ENCODE data around the gene XRCC3.
"Not testable (repeated sequence)": the region's sequence is repeated elsewhere in the genome, so short reads cannot be mapped to it uniquely, and the experiment has no call there.

The XRCC3 gene

DNA sequence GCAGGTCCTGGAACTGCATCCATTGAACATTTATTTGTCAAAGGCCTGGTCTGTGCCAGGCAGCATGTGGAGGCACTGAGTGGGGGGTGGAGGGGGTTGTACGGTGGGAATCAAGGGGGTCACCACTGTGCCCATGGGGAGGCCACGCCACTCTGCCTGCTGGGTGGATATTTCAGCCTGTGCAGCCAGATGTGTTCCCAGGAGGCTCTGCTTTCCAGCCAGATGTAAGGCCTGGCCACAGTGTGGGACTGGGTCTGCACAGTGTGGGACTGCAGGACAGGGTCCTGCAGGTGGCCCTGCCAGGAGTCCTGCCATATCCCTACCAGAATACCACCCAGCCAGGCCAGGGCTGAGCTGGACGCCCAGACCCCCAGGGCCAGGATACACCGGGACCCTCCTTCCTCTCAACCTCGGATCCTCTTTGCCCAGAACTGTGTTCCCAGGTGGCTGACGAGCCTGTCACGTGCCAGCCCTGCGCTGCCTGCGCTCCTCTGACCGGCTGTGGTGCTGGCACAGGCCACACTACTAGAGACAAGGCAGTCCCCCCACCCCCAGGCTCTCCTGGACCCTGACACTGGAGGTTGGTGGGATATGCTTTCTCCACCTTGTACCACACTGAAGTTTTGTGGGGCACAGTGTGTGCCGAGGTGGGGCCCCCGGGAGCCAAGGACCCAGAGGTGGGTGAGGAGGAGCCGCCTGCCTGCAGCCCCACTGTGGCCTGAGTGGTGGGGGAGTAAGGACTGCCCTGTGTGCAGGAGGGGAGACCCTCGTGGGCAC lies 17.5 kb downstream of the XRCC3 start:
- peak in 4 of 10 donors; percentile 21 to 73 (median 64) for DNase-seq
- intact Hi-C loops (cut with DNase I), result no loop called here

DNA sequence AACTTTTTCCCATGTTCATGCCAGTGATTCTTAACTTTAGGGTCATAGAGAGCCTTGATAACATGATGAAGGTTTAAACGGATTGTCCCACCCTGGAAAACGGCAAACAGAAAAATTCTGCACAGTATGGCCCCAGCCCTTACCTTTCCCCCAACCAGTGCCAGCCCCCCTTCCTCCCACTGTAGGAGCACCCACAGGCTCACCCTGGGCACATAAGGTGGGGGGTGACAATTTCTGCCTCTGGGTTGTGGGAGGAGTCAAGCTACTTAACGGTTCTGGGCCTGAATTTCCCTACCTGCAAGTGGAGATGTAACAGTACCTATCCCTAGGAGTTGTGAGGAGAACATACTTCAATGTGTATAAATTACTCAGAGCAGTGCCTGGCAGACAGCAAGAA lies 18.0 kb downstream of the XRCC3 start:
- intact Hi-C loops (cut with DNase I), result no loop called here
- peak in 2 of 10 donors; percentile 41 to 47 for DNase-seq

DNA sequence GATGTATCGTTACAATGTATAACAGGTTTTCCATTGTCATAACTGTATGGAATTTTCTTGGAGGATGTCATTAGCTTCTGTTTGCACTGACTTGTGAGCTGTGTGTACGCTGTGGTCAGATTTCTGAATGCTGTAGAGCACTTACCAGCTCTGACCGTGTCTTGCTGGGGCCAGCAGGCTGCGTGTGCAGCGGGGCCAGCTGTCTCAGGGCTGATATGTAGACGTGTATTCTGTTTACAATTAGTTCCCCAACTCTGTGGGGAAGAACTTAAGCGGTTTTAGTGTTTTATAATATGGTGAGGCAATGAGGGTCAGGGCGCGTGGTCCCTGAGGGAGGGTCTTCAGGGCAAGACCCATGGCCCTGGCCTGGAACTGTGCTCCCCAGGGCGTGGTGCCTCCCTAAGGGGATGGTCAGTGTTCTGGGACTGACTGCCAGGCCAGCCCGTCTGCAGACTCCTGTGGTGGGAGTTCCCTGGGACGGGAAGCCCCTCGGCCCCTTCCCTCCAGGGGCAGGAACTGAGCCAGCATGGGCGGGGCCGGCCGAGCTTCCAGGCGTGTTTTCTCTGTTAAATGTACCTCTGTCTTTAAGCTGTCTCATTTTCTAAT lies 18.7 kb downstream of the XRCC3 start:
- intact Hi-C loops (cut with DNase I), result no loop called here
- peak in 3 of 10 donors; percentile 62 to 85 (median 78) for DNase-seq

DNA sequence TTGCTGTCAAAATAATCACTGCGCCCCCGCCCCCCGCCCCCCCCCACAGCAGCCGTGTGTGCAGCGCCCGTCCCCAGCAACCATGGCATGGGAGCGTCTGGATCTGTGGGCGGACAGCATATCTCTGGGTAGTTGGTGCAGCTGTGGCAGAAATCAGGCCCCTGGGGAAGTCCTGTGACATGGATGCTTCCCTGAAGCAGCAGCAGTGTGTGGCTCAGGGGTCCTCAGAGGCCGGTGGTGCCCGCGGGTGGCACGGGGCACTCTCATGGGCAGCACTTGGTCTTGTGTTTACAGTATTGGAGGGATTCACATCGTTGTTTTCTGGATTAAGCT lies 19.2 kb downstream of the XRCC3 start:
- intact Hi-C loops (cut with DNase I), result no loop called here
- DNase-seq, result peak in 3 of 10 donors; percentile 73 to 88 (median 87)

DNA sequence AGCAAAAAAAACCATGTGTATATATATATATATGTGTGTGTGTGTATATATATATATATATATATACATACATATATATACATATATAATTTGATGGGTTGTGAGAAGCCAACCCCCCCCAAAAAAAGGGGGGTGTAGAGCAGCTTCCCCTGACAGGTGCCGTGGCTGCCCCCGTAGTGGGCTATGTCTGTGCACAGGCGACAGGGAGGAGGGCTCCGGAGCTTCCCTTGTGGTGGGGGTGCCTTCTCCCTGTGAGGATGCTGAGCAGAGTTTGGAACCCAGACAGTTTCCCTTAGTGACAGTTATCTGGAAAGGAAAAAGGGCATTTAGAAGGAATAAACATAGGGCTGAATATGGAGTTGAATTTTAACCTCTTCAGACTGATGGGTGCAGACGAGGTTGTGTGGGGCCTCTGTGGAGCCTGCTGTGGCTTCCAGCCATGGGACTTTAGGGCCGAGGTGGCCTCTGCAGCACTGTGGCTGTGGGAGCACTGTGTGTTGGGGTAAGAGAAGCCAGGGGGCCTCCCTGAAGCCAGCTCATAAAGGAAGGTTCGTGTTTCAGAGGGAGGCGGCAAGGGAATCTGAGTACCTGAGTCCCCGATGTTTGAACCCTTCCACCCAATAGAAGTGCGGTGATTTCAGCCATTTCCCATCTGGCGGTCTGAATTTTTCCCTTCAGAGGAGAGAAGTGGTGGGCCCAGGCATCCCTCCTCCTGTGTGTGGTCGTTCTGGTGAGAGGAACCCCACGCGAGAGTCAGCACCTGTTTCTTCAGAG lies 19.8 kb downstream of the XRCC3 start:
- intact Hi-C loops (cut with DNase I), result no loop called here
- DNase-seq, result peak in 2 of 10 donors; percentile 46 to 68

DNA sequence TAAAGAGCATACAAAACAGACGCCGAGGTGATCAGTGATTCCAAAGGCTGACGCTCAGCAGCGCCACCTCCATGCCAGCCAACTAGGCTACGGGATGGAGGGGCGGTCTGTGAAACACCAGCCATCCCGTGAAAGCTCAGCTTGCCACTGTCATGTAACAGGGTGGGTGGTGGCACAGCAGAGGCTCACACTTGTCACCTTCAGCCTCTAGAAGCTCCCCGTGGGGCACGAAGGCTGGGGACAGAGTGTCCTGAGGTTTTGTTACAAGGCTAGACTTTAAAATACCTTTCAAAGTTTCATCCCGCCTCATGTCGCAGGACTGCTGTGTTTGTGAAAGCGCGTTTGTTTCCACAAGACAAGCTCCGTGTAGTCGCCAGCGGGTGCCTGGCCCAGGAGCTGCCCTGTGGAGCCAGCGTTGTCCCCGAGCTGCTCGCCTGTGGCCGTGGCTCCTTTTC lies 20.7 kb downstream of the XRCC3 start:
- intact Hi-C loops (cut with DNase I), result no loop called here
- peak in 3 of 10 donors; percentile 70 to 81 (median 80) for DNase-seq

DNA sequence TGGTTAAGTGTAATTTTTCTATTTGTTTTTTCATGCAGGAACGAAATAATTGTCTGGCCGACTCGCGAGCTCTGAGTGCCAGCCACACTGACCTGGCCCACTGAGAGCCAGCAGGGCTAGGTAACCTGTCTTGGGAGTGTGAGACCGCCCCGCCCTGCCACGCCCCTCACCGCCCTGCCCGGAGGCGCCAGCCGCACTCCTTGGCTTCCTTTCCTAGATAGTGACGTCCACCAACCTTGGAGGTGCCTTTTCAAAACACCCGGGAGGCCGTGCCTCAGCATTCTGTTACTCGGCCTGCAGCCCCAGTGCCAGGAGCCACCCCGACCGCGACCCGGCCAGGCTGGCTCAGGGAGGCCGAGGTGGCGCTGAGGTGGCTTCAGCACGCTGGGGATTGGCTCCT lies 21.7 kb downstream of the XRCC3 start:
- peak in 3 of 10 donors; percentile 57 to 82 (median 71) for DNase-seq
- intact Hi-C loops (cut with DNase I), result no loop called here

DNA sequence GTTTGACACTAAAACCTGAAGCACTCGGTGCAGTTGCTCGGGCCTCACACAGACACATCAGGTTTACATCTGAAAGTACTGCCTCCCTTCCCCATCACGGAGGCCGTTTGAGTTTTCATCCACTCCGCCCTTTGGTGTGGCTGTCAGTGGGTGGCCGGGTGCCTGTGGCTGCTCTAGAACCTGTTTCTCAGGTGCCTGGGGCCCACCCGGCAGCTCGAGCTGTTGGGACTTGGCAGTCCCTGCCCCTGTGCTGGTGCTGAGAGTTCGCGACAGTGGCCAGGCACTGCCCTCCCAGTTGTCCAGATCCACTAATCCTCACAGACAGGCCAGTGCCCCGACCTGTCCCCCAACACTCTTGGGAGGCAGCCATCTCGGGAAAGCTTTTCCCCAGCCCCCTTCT lies 22.4 kb downstream of the XRCC3 start:
- DNase-seq, result peak in 3 of 10 donors; percentile 44 to 81 (median 66)
- intact Hi-C loops (cut with DNase I), result no loop called here

DNA sequence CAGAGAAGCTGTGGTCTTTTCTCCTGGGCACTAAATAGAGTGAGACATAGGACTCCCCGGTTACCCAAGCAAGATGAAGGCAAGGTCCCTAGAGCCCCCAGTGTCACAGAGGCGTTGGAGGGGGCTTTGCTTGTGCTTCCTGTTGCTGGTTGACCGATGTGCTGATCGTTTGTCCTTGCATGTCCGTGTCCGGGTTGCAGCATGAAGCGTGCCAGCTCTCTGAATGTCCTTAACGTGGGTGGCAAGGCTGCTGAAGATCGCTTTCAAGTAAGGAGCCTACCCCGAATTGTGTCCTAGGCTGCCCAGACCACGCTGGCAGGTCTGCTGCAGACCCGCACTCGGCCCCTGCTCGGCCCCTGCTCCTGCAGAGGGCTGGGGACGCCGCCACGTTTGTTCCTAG lies 23.1 kb downstream of the XRCC3 start:
- intact Hi-C loops (cut with DNase I), result no loop called here
- peak in 3 of 10 donors; percentile 24 to 82 (median 49) for DNase-seq

DNA sequence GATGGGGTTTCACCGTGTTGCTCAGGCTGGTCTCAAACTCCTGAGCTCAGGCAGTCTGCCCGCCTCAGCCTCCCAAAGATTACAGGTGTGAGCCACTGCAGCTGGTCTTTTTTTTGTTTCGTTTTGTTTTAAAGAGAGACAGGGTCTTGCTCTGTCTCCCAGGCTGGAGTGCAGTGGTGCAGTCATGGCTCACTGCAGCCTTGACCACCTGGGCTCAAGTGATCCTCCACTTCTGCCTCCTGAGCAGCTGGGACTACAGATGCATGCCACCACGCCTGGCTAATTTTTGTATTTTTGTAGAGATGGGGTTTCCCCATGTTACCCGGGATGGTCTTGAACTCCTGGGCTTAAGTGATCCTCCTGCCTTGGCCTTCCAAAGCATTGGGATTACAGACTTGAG lies 23.6 kb downstream of the XRCC3 start:
- intact Hi-C loops (cut with DNase I), result not testable (repeated sequence)
- peak in 1 of 10 donors; percentile 34 for DNase-seq

DNA sequence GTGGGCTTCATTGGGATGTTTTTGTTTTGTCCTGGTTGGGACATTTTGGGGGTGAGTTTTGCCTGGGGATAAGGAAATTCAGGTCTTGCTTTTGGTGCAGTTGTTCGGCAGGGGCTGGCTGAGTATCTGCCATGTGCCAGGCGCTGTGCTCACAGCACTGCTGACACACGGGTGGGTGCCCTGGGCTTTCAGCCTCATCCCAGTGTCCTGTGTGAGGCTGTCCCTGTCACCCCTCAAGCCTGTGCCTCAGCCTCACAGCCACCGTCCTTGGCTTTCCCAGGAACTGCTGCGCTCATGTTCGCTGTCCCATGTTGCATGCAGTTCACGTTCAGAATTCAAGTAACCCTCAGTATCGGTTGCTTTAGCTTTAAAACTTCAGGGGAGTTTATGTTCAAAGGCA lies 24.9 kb downstream of the XRCC3 start:
- intact Hi-C loops (cut with DNase I), result no loop called here
- peak in 3 of 10 donors; percentile 36 to 59 (median 50) for DNase-seq

DNA sequence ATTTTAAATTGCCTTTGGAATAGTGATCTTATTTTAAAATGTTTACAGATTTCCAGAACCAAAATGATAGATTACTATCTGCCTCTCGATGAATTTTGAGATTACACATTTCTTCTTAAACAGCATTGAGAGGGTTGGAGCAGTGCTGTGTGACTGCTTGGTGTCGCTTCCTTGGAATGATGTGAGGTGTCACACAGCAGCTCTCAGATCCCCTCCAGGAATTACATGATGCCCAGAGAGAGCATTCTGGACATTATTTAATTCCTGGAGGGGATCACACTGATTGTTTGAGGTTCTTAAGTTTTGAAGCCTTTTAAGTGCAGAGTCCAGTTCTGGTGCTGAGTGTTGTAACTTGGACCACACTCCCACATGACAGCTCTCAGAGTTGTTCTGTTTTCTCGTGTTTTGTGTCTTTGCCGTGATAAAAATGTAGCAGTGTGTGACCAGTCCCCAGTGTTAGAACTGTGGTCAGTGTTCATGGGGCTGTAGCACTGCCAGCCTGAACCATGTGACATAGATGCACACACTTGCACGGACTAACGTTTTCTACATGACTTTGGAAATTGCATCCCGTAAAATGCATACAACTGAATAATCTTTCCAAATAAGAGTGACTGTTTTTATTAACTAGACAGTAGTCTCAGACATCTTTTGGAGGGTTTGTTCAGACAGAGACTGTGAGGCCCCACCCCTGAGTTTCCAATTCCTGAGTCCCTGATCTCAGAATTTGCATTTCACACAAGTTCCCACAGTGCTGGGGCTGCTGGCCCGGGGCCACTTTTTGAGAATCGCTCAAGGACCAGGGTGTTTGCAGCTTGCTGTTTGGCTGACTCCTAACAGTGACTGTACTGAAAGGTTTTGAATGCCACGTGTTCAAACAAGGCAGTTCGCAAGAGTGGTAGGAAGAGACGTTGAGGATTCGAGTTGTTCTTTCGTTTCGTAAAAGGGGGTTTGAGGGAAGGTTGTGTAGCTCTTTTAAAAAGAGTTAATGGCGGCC lies 26.0 kb downstream of the XRCC3 start:
- intact Hi-C loops (cut with DNase I), result no loop called here
- DNase-seq, result peak in 8 of 10 donors; percentile 52 to 95 (median 63)

DNA sequence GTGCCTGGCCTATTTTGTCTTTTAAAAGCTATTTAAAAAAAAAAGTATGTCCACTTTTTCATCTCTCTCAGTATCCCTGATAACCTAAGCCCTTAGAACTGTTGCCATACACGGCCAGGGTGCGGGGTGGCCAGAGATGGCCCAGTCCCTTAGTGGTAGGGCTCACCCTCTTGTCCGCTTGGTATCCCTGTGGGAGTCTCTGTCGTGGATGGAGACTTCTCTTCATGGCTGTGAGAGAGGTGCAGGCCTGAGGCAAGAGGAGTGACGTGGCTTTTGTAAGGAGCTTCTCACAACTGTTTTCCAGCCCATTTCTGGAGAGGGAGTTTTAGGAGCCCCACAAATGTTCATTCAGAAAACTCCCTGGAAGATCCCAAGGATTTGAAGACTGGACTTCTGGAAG lies 26.8 kb downstream of the XRCC3 start:
- intact Hi-C loops (cut with DNase I), result no loop called here
- peak in 2 of 10 donors; percentile 32 to 67 for DNase-seq

DNA sequence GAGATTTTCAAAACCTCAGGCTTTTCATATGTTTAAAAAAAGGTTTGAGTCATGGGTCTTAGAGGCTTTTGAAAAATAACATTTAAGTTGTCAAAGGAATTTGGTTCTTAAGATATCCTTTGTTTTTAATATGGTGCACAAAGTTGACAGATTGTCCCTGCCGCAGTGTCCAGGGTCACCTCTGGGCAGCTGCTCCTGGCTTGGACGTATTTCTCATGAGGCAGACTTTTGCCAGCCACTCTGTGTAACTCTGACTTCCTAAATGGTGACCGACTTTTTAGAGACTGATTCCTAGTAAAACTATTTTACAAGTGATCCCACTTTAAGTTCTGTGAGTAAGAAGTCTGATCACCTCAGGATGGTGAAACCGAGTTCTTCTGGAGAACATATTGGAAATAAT lies 27.5 kb downstream of the XRCC3 start:
- DNase-seq, result peak in 2 of 10 donors; percentile 11 to 39
- intact Hi-C loops (cut with DNase I), result no loop called here

DNA sequence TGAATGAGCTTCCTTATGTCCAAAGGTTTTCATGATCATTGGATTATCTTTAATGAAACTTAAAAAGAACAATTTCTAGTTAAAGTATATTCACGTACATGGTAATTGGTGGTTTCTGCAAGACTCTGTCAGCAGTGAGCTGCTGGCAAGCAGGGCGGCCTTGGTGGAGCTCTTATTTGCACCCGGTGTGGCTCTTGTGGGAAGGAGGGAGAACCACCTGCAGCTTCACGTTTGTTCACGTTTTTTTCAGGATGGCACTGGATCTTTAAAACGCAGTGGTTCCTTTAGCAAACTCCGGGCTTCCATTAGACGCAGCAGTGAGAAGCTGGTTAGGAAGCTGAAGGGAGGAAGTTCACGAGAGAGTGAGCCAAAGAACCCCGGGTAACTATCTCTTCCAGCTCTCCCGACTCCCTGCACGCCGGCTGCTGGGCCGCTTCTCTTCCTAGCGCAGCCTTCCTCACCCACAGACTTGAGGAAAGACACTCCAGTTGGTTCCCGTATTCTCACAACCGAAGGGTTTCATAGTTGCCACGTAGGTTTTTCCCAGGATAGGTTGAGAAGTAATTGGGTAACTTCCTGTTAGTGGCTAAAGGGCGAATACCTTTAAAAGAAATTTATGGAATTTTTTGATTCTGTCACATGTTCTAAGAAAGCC lies 28.3 kb downstream of the XRCC3 start:
- DNase-seq, result peak in 3 of 10 donors; percentile 61 to 74 (median 72)
- intact Hi-C loops (cut with DNase I), result no loop called here

DNA sequence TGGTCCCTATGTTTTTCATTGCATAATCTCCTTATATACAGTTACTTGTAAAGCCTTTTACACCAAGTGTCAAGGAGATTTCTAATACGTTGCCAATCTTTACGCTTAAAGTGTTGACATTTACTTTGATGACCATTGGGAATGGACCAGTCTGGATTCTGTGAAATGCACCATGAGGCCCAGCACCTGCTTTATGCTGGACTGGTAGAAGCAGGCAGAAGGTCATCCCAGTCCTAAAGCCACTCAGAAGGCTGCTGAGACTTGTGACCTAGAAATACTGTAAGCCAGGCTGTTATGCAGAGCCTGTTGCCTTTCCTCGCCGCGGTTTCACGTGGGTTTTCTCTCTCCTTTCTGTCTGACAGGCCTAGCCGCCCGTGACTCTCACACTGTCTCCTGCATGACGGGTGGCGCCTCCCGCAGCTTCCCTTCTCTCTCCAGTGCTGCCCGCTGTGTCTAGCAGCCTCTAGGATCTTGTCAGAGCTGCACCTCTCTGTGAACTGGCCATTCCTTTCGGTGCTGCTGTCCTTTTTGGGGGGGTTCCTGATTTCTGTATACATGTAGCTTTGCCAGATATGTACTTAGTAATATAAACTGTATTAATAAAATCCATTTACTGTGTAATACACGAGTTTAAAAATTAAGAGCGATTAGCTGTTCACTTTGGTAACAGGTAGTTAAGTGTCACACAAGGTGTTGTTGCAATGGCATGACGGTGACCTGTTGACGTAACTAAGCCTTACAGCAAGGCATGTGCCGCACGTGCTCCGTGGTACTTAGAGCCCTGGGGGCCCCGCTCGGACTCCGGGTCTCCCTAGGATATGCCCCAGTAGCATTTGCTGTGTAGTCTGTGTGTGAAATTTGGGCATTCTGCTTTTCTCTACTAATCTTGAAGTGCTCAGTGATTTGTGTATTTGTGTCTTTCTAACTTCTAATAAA lies 29.7 kb downstream of the XRCC3 start:
- intact Hi-C loops (cut with DNase I), result no loop called here

DNA sequence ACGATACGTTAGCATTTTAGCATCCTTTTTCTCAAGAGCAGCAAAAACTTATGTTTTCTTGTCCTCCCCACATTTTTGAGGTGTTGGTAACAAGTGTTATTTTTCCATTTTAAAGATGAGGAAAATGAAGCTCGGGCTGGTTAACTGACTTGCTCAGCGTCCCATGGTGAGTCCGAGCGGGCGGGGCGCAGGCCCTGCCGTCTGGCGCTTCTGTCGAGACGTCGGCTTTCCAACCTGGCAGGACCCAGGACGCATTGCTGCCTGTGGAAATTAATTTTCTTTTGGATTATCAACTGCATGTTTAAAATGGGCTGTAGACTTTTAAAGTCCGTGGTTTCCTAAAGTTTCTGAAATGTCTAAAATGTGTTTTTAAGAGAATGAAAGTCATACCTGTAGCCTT lies 30.4 kb downstream of the XRCC3 start:
- DNase-seq, result peak in 3 of 10 donors; percentile 52 to 66 (median 59)
- intact Hi-C loops (cut with DNase I), result no loop called here

More for the DNA sequence above, 29.7 kb downstream of the XRCC3 start:
- peak in 3 of 10 donors; percentile 67 to 89 (median 75) for DNase-seq

DNA sequence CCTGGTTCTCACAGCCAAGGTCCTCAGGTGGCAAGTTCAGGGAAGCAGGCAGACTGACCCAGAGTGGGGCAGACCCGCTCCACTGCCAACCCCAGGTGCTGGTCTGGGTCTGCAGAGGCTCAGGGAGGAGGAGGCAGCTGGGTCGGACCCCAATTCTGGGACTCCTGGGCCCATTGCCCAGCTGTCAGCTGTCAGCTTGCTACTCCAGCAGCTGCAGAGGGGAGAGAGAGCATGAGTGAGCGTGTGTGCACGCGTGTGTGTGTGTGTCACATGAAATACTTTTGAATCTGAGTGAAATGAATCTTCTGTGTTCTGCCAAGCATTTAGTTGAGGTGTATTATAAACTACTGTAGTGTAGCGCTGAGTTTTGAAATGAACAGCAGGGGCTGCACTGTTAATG lies 30.8 kb downstream of the XRCC3 start:
- DNase-seq, result peak in 3 of 10 donors; percentile 58 to 86 (median 82)
- intact Hi-C loops (cut with DNase I), result no loop called here

All from posterior cingulate gyrus (tissue), 11 donors.